Heart left ventricle (tissue), 13 donors: ENCODE results near the gene NCSTN.

Source experiments
- CTCF ChIP-seq, 12 donors: fragments of 200-600 bp; sonication (generic) in 4 of 12; IDR thresholded peaks; one replicate each; pipeline versions ENCODE4 v1.5.0 to v1.8.0; 2018 to 2022; ENCODE audit warnings: antibody characterized with exemption in 12 of 12, mild to moderate bottlenecking in 5 of 12
- POLR2A ChIP-seq, 2 donors: fragments of 450-650 bp; IDR thresholded peaks; one replicate each; pipeline ENCODE4 v1.6.1; 2017; ENCODE audit warnings: antibody characterized with exemption in 2 of 2, mild to moderate bottlenecking in 2 of 2, moderate library complexity in 2 of 2
- donor health status: ischemic (EF 13 %, LVEDD 7.1; RV severe dilation, severe dysfunction).
- donor health status: DM: no; HTN: yes; CAD: no.
- donor health status: DM: no; HTN: no; CAD: no.
- donor health status: ischemic (EF 25% LVEDD 6.9; RV normal size, moderate dysfunction).
- donor health status: ischemic (EF 25% LVEDD 5.7; RV mildly dilated, moderate dysfunction).
- donor health status: ischemic (EF 35%, LVEDD 5.7; RV mildly dilated, moderate dysfunction).
- donor health status: nonischemic (EF 11% LVEDD 7.7; RV severe dilation, severe dysfunction).
- donor health status: DM: yes; HTN: yes; CAD: no.
- donor health status: PGD.
- donor health status: ischemic (EF 29% LVEDD 5.4; RV normal size, mild dysfunction).
- donor health status: nonischemic (EF 23%, LVEDD 6.1; RV moderate dilation, normal function).

GRCh38 chr1:160346958-160347357 is 3.8 kb downstream of the NCSTN start:
- TF ChIP-seq CTCF (IDR thresholded peaks at IDR 0.05) = no peak
- TF ChIP-seq POLR2A (IDR thresholded peaks at IDR 0.05) = no peak
